Large intestine (tissue), 3 donors: ENCODE results near the gene PCGF6. TPM values are rescaled to one million over a fixed set of nuclear protein-coding genes. Genes with fewer than 3 reads are reported as not detected.

Experiments used
- DNase-seq, 2 donors: peaks; one replicate each; pipeline versions ENCODE4 v3.0.0 to v3.0.0-alpha.2; 2013
- H3K27ac ChIP-seq: one replicate; pipeline ENCODE4 v1.5.1; 2013; ENCODE audit warnings: low read length
- H3K27me3 ChIP-seq: 2 replicates; pipeline ENCODE4 v1.6.1; 2013; ENCODE audit warnings: low read length; ENCODE audit not compliant: control insufficient read depth, insufficient read depth
- H3K36me3 ChIP-seq: 2 replicates; pipeline ENCODE4 v1.6.1; 2013; ENCODE audit warnings: low read length; ENCODE audit not compliant: control insufficient read depth, insufficient read depth
- H3K4me1 ChIP-seq: one replicate; pipeline ENCODE4 v1.6.1; 2013; ENCODE audit warnings: low read length; ENCODE audit not compliant: control insufficient read depth, insufficient read depth
- H3K4me3 ChIP-seq: one replicate; pipeline ENCODE4 v1.5.1; 2013; ENCODE audit warnings: low read length
- H3K9me3 ChIP-seq: one replicate; pipeline ENCODE4 v1.6.1; 2013; ENCODE audit warnings: mild to moderate bottlenecking, low read depth, low read length, moderate library complexity; ENCODE audit not compliant: control insufficient read depth
- WGBS: methylation state at CpG from one replicate; pipeline ENCODE4 v1.1.5; 2013; ENCODE audit warnings: low lambda C conversion rate; ENCODE audit not compliant: insufficient coverage; 5-methylcytosine and 5-hydroxymethylcytosine counted together
- polyA plus RNA-seq: library from polyadenylated mRNA; unstranded; fragments of 120-200 nt; gene quantifications from one replicate; pipeline ENCODE4 v1.2.1, GENCODE V29; 2013

Gene PCGF6
- polyA plus RNA-seq, 1 donor: 7.9 TPM

DNA sequence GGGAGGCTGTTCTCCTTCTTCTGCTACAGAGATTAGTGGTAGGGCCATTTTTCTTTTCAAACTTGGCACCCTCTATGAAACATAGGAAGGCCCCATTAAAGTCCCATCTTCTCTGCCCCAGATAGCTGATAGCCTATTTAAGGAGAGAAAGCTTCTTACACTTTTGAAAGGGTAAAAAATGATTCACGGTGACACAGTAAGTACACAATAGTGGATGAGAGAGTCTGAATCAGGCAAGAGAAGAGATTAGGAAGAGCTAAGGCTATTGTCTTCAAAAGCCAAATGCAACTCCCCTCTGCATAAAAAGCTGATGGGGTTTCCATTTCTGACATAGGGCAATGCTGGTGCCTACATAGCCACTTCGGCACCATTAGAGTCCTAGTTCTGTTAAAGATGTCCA, 70.4 kb downstream of the PCGF6 start:
- DNase-seq: no peak
- Histone ChIP-seq H3K9me3 (peaks cover 8% of the 10 kb centered on the region), H3K4me1 (peaks cover 4% of the 10 kb centered on the region), H3K4me3 (no peak overlapping the region), H3K27me3 (peaks cover 62% of the 10 kb centered on the region), H3K27ac (no peak overlapping the region), H3K36me3 (no peaks in the 10 kb centered on the region)
- whole genome bisulfite sequencing: no CpG with 5 or more reads among the region's 2 CpGs

DNA sequence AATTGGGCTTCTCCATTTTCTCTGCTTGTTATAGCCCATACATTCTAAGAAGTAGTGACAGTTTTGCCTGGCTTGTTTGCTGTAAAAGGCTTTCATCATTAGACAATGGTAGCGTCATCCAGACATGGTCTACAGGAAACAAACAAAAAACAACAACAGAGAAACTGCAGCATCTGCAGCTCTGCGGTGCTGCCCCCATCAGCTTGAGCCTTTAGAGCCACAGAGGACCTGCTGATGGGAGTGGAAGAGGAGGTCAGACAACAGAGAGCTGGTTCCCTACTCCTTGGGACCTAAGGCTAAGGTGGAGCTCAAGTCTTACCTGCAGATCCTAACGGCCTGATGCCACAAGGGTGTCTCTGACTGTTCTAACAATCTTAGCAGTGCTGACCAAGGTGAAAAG, 70.9 kb downstream of the PCGF6 start:
- Histone ChIP-seq H3K9me3 (peaks cover 8% of the 10 kb centered on the region), H3K27ac (no peak overlapping the region), H3K4me1 (peaks cover 4% of the 10 kb centered on the region), H3K36me3 (no peaks in the 10 kb centered on the region), H3K27me3 (peaks cover 67% of the 10 kb centered on the region), H3K4me3 (no peak overlapping the region)
- DNase-seq: no peak
- WGBS: no CpG with 5 or more reads among the region's 3 CpGs

DNA sequence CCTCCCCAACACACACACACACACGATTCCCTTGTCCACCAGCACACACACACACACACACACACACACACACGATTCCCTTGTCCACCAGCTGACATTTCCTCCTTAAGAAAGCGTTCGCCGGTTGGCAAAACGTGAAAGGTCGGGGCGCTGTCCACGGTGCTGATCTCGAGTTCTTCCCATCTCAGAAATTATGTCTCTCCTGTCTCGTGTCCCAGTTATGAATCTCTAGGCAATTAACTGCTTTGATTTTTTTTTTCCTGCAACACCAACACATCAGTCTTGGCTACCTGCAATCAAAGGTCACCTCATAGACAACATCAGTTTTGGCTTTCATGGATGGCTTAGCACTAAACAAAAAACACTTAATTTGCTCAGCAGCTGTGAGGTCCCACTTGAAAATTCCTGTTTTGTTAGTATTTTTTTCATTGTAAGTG, 72.1 kb downstream of the PCGF6 start:
- Histone ChIP-seq H3K9me3 (peaks cover 8% of the 10 kb centered on the region), H3K27ac (no peak overlapping the region), H3K4me3 (no peak overlapping the region), H3K4me1 (peaks cover 4% of the 10 kb centered on the region), H3K27me3 (peaks cover 71% of the 10 kb centered on the region), H3K36me3 (no peaks in the 10 kb centered on the region)
- no CpG with 5 or more reads among the region's 11 CpGs for WGBS
- DNase-seq: peak; percentile 7 to 34

DNA sequence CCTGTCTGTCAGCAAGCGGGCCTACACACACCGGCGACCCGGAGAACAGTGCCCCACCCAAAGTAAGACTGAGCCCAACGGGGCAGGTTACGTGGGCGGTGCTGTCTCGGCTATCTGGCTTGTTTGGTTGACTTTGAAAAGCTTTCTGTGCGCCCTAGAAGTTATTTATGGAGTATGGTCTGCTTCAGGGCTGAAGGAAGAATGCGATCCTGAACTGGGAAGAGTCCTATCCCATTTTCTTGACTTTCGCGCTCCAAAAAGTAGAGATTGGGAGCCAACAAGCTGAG, 72.5 kb downstream of the PCGF6 start:
- Histone ChIP-seq H3K36me3 (no peaks in the 10 kb centered on the region), H3K9me3 (peaks cover 8% of the 10 kb centered on the region), H3K4me3 (peak overlapping the region; percentile 25), H3K27me3 (peaks cover 74% of the 10 kb centered on the region), H3K4me1 (peaks cover 4% of the 10 kb centered on the region), H3K27ac (no peak overlapping the region)
- no peak for DNase-seq
- WGBS: no CpG with 5 or more reads among the region's 12 CpGs

DNA sequence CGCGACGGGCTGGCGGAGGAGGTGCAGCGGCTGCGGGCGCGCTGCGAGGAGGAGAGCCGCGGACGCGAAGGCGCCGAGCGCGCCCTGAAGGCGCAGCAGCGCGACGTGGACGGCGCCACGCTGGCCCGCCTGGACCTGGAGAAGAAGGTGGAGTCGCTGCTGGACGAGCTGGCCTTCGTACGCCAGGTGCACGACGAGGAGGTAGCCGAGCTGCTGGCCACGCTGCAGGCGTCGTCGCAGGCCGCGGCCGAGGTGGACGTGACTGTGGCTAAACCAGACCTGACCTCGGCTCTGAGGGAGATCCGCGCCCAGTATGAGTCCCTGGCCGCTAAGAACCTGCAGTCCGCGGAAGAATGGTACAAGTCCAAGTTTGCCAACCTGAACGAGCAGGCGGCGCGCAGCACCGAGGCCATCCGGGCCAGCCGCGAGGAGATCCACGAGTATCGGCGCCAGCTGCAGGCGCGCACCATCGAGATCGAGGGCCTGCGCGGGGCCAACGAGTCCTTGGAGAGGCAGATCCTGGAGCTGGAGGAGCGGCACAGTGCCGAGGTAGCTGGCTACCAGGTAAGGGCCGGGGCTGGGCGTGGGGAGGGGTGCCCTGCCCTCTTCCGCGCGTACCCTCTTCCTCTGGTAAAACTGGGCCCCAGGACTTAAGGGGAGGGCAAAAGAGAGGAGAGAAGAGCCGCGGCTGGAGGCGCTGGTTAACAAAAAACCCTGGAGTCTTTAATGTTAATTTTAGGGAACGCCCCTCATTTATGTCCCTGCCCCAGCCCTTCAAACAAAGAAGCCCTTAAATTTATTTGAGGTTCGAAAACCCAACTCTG, 73.0 kb downstream of the PCGF6 start:
- H3K27ac ChIP-seq: no peak overlapping the region
- peaks cover 76% of the 10 kb centered on the region for H3K27me3 ChIP-seq
- peaks cover 4% of the 10 kb centered on the region for H3K4me1 ChIP-seq
- no CpG with 5 or more reads among the region's 76 CpGs for WGBS
- peaks cover 8% of the 10 kb centered on the region for H3K9me3 ChIP-seq
- no peaks in the 10 kb centered on the region for H3K36me3 ChIP-seq
- peak overlapping the region; percentile 25 for H3K4me3 ChIP-seq
- DNase-seq: no peak

DNA sequence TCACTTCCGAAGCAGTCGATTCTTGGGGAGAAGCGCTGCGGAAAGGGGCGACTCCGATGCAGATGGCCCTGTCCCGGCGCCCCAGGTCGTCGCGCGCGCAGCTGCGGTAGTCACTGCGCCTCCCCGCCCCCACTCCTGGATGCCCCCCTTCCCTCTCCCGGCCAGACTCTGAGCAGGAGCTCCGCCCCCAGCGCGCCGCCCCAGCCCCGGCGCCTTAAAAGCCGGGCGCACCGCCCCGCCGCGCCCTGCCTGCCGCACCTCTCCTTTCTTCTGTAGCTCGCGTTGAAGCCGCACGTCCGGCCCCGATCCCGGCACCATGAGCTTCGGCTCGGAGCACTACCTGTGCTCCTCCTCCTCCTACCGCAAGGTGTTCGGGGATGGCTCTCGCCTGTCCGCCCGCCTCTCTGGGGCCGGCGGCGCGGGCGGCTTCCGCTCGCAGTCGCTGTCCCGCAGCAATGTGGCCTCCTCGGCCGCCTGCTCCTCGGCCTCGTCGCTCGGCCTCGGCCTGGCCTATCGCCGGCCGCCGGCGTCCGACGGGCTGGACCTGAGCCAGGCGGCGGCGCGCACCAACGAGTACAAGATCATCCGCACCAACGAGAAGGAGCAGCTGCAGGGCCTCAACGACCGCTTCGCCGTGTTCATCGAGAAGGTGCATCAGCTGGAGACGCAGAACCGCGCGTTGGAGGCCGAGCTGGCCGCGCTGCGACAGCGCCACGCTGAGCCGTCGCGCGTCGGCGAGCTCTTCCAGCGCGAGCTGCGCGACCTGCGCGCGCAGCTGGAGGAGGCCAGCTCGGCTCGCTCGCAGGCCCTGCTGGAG, 73.8 kb downstream of the PCGF6 start, which contains the start of gene INA:
INA (plus strand) TSS at position 243 of the 817 bp plus-strand sequence; CDS start at position 317, 74 bp downstream.
- H3K9me3 ChIP-seq: peaks cover 8% of the 10 kb centered on the region
- no peaks in the 10 kb centered on the region for H3K36me3 ChIP-seq
- H3K4me1 ChIP-seq: peaks cover 4% of the 10 kb centered on the region
- WGBS: no CpG with 5 or more reads among the region's 105 CpGs
- H3K27me3 ChIP-seq: peaks cover 73% of the 10 kb centered on the region
- peak; percentile 22 to 25 for DNase-seq
- H3K27ac ChIP-seq: no peak within 1 kb of the TSS
- H3K4me3 ChIP-seq: peak within 1 kb of the TSS; percentile 25

DNA sequence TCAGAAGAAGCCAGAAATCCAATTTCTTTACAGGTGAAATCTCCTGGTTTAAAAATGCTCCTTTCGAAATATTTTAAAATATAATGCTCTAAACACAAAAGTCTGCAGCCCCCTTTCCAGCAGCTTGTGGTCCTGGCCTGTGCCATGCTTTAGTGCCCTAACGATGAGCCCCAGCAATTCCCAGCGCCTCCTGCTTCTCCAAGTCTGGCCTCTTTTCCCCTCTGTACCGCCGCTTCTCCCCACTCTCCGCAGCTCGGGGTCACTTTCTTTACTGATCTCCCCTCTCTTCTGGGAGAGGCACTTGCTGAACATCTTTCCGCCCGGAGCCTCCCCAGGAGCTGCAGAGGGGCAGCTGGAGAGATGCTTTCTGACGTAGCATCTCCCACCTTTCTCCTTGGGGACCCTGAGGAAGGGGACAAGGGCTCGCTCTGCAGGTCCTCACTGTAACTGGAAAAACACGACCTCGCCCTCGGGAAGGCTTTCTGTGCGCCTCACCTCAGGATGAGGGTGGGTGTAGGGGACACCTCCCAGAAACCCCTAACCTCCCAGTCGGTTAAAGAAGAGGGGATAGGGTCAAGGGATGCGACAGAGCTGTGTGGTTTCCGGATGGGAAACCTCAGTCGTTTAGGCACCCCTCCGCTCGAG, 74.6 kb downstream of the PCGF6 start:
- Histone ChIP-seq H3K4me1 (peaks cover 4% of the 10 kb centered on the region), H3K27ac (no peak overlapping the region), H3K27me3 (peaks cover 70% of the 10 kb centered on the region), H3K36me3 (no peaks in the 10 kb centered on the region), H3K4me3 (no peak overlapping the region), H3K9me3 (peaks cover 8% of the 10 kb centered on the region)
- no peak for DNase-seq
- WGBS: 80% methylated on average over 1 of the region's 21 CpGs

DNA sequence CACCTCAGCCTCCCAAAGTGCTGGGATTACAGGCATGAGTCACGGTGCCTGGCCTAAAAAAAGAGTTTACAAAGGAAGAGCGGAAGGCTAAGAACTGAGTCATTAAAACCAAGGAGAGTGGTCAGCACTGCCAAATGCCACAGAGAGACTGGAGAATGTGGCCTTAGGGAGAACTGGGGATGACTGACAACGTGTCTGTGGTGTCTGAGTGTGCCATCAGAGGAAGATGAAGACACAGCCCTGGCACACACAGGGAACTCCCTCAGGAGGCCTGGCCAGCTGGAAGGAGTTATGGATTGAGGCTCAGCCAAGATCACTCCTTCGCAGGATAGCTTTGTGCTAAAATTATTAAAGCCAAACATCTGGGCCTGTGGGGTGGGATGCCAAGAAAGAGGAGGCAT, 77.9 kb downstream of the PCGF6 start:
- H3K27me3 ChIP-seq: peaks cover 41% of the 10 kb centered on the region
- no peak overlapping the region for H3K27ac ChIP-seq
- H3K9me3 ChIP-seq: peaks cover 4% of the 10 kb centered on the region
- no peak overlapping the region for H3K4me3 ChIP-seq
- peaks cover 4% of the 10 kb centered on the region for H3K4me1 ChIP-seq
- H3K36me3 ChIP-seq: no peaks in the 10 kb centered on the region
- DNase-seq: no peak
- no CpG with 5 or more reads among the region's 4 CpGs for WGBS

DNA sequence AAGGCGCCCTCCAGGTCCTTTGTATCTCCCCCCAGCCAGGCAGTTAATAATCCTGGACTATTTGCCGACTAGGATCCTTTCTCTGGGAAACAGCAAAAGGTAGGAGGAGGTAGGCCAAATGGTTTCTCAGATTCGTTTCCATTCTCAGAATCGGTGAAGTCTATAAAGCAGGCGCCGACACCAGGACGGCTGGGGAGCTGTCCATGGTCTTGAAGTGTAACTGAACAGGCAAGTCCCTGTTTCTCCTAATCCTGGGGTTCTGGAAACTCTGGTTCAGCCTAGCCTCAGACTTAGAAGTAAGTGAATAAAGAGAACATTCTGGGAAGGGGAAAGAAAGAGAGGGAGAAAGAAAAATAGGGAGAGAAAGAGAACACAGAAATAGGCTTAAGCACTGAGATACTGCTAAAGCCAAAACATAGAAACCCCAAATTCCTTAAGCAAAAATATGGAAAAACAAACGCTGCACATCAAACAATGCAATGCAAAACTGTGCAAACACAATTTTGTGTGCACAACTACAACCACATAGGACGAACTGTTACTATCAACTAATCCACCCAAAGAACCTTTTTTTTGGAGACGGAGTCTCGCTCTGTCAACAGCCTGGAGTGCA, 85.1 kb downstream of the PCGF6 start:
- Histone ChIP-seq H3K27me3 (peaks cover 4% of the 10 kb centered on the region), H3K4me3 (no peak overlapping the region), H3K27ac (no peak overlapping the region), H3K9me3 (no peaks in the 10 kb centered on the region), H3K4me1 (no peaks in the 10 kb centered on the region), H3K36me3 (no peaks in the 10 kb centered on the region)
- peak; percentile 33 to 65 for DNase-seq
- no CpG with 5 or more reads among the region's 11 CpGs for WGBS

DNA sequence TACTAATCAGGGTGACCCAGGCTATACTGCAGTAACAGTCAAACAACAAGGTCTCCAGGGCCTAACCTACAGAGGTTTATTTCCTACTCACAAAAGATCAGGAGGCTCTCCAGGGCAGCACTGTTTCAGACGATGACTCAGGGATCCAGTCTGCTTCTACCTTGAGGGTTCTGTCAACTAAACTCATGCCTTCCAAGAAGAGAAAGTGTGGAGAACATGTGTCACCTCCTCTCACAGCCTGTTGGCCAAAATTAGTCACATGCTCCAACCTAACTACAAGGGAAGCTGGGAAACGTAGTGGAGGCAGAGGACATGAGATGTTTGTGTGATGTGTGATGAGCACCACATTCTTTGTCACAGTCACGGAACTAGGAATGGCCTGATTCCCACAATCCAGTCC, 88.7 kb downstream of the PCGF6 start:
- Histone ChIP-seq H3K4me3 (no peak overlapping the region), H3K36me3 (no peaks in the 10 kb centered on the region), H3K27ac (no peak overlapping the region), H3K9me3 (no peaks in the 10 kb centered on the region), H3K27me3 (peaks cover 4% of the 10 kb centered on the region), H3K4me1 (no peaks in the 10 kb centered on the region)
- no CpG with 5 or more reads among the region's 3 CpGs for whole genome bisulfite sequencing
- DNase-seq: no peak
